ENCODE measurements around the gene TMEM273.

DNA sequence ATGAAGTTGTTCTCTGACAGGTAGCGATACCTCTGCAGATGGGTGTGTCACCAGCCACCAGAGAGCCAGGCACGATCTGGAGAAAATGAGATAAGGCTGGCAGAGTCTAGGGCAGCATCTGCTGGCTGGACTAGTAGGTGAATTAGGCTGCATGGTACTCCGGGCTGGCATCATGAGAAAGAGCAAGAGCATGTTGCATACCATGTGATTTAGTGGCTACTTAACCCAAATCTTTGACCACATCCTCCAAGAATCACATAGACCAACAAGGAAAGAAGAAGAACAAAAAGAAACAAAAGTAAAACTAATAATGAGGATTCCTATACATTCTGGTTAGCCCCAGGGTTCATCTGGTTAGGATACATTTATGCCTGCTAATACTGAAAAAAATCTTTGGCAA, 31.0 kb downstream of the TMEM273 start:
- TF ChIP-seq, protein P1, sequence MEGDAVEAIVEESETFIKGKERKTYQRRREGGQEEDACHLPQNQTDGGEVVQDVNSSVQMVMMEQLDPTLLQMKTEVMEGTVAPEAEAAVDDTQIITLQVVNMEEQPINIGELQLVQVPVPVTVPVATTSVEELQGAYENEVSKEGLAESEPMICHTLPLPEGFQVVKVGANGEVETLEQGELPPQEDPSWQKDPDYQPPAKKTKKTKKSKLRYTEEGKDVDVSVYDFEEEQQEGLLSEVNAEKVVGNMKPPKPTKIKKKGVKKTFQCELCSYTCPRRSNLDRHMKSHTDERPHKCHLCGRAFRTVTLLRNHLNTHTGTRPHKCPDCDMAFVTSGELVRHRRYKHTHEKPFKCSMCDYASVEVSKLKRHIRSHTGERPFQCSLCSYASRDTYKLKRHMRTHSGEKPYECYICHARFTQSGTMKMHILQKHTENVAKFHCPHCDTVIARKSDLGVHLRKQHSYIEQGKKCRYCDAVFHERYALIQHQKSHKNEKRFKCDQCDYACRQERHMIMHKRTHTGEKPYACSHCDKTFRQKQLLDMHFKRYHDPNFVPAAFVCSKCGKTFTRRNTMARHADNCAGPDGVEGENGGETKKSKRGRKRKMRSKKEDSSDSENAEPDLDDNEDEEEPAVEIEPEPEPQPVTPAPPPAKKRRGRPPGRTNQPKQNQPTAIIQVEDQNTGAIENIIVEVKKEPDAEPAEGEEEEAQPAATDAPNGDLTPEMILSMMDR (IDR thresholded peaks at IDR 0.05; ENCODE audit: low read depth, low read length) = no peak
- TF ChIP-seq EZH2phosphoT487 (IDR thresholded peaks at IDR 0.05; ENCODE audit: low read depth) = no peak
